Measurements from ENCODE around the gene GALNT18.
"Not testable (repeated sequence)": the region's sequence is repeated elsewhere in the genome, so short reads cannot be mapped to it uniquely, and the experiment has no call there.

The GALNT18 gene

DNA sequence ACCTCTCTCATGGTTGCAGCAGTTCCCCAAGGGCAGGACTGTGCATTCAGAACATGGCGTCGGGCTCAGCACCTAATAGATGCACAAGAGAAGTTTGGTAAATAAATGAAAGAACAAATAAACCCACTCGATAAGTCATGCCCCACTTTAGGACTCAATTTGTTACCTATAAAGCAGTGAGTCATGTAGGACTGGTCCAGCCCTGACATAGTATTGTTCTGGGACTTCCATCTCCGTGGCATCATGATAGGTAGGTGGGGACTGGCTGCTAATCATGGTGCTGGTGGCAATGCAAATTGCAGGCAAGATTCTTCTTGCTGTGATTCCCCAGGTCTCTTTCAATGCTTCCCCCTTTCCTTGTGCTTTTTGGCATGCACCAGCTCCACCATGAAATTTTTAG is 150.6 kb downstream of the GALNT18 start:
- in situ Hi-C loops (cut with MboI; ENCODE audit: low sequenced_read_pairs): no loop called here

DNA sequence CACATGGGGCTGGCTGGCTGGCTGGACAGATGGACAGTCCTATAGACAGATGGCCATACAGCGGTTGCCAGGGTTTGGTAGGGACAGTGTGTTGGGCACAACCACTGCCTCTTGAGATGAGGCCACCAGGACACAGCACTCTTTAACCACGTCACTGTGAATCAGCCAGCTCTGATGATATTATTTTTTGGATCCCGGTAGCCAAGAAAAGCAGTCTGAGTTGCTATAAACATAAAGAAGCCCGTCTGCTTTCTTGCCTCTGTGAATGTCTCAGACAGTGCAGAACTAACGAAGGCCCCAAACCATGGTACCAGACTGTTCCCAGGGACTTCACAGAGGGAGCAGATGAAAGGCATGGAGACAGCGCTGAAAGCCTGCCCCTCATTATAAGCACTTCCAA is 152.9 kb downstream of the GALNT18 start:
- in situ Hi-C loops (cut with MboI; ENCODE audit: low sequenced_read_pairs): no loop called here

DNA sequence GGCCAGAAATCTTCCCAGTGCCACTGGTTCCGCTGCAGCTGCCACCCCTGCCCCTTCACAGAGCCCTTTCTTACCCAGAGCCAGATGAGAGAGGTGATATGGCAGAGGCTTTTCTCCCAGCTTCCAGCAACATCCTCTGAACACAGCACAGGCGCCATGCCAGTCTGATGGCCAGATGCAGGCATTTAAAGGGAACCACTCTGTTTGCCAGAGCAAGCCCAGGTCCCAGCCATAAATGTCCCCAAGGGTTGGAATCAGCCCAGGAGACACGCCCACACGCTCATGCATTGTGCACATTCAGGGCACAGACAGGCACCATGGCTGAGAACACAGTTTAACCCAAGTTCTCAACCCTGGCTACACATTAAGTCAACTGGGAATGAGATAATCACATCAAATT is 154.5 kb downstream of the GALNT18 start:
- in situ Hi-C loops (cut with MboI; ENCODE audit: low sequenced_read_pairs): no loop called here

DNA sequence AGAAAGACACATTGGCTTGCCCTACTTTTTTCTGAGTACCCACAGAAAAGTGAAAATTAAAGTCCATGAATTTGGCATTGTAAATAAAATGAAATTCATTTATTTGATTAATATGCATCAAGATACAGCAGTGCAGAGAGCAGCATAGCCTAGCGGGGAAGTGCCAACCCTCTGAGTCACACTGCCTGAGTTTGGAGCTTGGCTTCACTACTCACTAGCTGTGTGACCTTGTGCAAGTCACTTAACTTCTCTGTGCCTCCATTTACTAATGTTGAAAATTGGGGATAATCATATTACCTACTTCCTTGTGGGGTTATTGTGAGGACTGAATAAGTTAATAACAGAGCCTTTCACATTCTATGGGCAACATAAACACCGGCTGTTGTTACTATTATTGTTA is 157.2 kb downstream of the GALNT18 start:
- in situ Hi-C loops (cut with MboI; ENCODE audit: low sequenced_read_pairs): no loop called here

DNA sequence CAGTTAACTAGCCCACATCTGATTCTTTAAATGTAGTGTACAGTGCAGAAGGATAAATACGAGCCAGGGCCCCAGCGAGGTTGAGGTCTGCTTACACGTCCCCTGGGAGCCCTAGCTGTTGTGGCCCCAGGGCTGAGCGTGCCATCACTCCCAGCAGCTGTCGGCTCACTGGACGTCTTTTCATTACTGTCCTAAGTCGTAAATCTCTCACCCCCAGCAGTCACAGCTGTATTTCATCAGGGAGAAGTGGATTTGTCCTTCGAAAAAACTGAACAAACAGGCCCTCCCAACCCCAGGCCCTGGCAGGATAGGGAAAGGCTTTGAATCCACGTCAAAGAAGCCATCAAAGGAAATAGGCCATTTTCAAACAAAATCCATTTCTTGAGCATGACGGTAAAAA is 158.4 kb downstream of the GALNT18 start:
- in situ Hi-C loops (cut with MboI; ENCODE audit: low sequenced_read_pairs): no loop called here

DNA sequence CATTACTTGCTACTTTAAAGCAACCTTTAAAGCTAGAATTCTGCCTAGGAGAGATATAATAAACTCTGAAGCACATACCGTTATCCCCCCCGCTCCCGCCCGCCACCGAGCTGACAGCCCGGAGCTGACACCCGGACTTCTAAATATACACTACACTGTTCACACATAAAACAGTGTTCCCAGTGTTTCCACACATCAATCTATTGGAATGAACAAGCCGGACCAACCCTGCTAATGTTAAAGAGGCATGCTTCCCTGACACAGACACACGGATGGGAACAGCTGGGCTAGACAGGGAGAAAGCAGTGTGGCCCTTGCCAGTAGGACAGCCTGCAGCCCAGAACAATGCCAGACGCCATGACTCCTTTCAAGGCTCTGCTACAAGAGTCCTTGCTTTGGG is 160.3 kb downstream of the GALNT18 start:
- in situ Hi-C loops (cut with MboI; ENCODE audit: low sequenced_read_pairs): no loop called here

DNA sequence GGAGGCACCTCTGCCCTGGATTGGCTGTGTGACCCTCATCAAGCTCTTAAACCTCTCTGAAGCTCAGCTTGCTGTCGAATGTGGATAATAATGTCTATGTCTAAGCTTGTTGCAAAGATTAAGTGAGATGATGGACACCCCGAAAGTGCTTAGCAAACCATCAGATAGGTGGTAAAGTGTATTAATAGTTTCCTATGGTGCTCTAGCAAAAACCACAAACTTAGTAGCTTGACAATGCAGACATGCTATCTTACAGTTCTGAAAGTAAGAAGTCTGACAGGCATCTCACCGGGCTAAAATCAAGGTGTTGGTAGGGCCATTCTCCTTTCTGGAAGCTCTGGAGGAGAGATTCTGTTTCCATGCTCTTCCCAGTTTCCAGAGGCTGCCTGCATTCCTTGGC is 162.2 kb downstream of the GALNT18 start:
- in situ Hi-C loops (cut with MboI; ENCODE audit: low sequenced_read_pairs): no loop called here

DNA sequence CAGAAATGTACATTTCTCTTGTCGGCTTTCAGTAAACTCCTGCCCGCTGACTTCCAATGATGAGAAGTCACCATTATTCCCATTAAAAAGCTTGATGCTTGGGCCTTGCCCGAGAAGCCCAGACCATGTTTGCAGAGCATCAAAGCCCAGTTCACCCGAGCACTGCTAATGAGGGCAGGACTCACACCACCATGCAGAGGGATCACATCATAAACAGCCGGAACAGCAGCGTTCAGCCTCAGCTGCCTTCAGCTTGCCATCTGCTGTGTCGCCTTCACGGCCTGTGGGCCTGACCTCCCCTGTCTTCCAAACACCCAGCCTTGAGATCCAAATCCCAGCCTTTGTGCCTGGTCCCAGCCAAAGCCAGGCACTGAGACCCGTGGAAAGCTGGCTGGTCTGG is 163.3 kb downstream of the GALNT18 start:
- in situ Hi-C loops (cut with MboI; ENCODE audit: low sequenced_read_pairs): no loop called here

DNA sequence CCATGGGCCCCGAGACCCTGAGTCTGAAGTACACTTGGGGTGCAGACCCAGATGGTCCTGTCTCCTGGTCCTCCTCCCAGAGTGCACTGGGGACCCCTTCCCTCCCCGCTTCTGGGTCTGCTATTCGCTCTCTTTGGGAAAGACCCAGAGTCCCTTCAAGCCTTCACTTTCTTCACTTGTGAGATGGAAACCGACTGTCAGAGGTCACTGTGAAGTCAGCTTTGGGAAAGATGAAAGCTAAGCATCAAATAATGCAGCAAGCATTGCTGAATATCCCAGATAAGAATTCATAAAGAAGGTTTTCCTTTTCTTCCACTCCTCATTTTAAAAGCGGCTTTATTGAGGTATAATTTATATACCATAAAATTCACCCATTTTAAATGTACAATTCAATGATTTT is 163.8 kb downstream of the GALNT18 start:
- in situ Hi-C loops (cut with MboI; ENCODE audit: low sequenced_read_pairs): no loop called here

DNA sequence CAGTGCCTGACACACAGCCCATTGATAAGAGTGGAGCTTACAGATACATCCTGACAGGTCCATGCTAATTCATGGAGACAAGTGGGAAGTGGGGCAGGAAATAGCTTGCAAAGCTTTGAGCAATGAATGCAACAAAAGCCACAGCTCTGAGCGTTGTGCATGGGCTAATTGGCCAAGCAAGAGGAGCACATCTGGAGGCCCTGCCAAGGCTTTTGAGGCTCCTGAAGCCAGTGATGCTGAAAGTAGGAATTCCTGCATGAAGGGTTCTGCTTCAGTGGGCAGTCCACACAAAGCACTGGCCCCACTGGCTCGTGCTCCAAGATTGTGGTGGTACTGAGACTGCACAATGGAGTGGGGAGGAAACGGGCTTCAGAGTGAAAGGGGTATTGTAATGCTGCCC is 164.9 kb downstream of the GALNT18 start:
- in situ Hi-C loops (cut with MboI; ENCODE audit: low sequenced_read_pairs): no loop called here

DNA sequence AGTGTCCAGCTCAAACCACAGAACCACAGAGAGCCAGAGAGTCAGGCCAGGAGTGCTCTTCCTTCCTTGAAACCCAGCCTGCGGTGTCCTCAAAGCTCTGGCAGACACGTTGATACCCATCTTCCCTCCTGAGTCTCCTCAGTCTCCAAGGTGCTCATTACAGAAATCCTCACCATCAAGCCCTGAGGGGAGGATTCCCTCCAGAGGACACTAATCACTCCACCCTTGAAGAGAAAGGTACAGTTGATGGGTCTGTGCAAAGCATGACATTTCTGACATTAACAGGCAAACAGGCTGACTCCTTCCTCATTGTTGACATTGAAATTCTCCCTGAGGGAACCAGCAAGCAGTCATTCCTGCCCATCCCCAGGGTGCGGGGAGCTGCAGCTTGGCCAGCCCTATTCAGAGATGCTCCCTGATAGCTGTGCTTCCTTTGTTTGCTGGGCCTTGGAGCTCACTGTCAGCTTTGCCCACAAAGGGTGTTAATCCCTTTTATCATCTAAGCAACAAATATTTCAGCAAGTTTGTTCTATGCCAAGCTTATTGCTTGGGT is 167.1 kb downstream of the GALNT18 start:
- in situ Hi-C loops (cut with MboI; ENCODE audit: low sequenced_read_pairs): no loop called here

DNA sequence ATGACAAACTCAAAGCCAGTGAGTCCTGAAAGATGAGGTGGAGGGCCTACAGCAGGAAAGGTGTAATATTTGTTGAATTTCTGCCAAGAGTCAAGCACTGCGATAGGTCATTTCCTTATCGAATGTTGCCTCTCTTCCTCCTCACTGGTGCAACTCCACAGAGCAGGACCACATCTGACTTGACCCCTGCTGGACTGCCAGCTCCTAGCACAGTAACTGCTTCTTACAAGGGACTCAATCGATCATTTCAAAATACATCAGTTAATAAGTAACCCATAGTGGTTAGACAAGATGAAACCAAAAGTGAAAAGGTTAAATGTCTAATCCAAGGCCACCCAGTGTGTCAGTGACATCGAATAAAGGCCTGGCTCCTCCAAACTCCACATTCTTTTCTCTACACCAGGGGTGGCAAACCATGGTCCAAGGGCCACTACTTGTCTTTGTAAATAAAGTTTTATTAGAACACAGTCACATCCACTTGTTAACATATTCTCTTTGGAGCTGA is 170.3 kb downstream of the GALNT18 start:
- in situ Hi-C loops (cut with MboI; ENCODE audit: low sequenced_read_pairs): no loop called here

DNA sequence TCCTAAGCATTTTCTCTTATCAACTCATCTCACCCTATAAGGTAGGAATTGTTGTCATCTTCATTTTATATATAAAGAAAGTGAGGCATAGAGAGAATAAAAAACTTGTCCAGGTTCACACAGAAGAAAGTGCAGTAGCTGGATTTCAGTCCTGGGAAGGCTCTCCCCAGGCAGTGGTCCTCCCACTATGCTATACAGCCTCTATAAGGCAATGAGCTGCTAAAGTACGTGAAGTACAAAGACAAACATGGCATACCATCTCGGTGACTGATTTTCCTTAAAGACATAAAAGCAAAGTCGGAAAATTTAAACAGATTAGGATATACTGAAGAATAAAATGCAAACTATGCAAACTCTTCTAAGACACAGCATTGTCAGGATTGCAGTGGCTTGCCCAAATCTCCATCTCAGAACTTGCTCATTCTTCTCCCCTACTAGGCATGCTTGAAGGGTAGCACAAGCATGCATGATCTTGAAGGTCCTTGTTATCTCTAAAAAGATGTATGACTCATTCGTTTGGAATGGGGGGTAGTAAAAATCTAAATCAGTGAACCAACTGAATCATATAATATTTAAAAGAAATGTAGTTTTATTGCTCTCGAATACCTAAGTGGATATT is 171.0 kb downstream of the GALNT18 start:
- in situ Hi-C loops (cut with MboI; ENCODE audit: low sequenced_read_pairs): no loop called here

DNA sequence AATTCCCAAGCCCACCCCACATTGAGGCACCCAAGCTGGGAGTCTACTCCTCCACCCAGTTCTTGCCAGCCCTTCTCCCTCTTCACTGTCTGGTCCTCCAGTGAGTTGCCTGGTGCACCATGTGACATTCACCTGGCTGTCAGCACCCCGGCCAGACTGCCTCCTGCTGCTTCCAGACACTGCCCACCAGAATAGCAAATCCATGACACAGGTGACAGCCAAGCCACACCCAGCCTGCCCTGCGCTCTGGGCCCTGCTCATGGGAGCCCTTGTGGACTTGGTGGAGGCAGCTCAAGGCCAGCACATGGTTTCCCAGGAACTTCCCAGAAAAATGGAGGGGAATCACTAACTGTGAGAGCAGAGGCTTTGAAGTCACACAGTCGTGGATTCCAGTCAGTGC is 172.5 kb downstream of the GALNT18 start:
- in situ Hi-C loops (cut with MboI; ENCODE audit: low sequenced_read_pairs): no loop called here

DNA sequence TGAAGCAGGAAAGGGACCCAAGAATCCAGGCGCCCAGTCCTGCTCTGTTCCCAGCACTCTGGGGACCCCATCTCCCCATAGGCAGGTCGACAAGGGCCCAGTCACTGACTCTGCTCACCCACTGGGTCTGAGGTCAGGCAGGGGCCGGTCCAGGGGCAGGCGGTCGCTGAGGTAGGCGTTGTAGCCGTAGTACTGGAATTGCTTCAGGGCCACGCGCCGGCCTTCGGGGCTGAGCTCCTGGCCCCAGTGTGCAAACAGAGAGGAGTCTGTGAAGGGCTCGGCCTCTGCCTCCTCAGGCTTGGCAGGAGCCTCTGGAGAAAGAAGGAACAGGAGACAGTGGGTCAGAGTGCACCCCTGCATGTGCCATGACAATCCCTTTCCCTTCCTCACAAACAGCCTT is 173.2 kb downstream of the GALNT18 start:
- in situ Hi-C loops (cut with MboI; ENCODE audit: low sequenced_read_pairs): no loop called here

DNA sequence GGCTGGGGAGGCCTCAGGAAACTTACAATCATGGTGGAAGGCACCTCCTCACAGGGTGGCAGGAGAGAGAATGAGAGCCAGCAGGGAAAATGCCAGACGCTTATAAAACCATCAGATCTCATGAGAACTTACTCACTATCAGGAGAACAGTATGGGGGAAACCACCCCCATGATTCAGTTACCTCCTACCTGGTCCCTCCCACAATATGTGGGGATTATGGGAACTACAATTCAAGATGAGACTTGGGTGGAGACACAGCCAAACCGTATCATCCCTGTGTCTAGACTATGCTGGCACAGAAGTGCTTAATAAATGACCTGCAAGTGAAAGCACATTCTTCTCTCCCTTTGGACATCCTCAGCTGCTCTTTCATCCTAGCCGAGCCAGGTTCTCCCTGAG is 174.2 kb downstream of the GALNT18 start:
- in situ Hi-C loops (cut with MboI; ENCODE audit: low sequenced_read_pairs): not testable (repeated sequence)

DNA sequence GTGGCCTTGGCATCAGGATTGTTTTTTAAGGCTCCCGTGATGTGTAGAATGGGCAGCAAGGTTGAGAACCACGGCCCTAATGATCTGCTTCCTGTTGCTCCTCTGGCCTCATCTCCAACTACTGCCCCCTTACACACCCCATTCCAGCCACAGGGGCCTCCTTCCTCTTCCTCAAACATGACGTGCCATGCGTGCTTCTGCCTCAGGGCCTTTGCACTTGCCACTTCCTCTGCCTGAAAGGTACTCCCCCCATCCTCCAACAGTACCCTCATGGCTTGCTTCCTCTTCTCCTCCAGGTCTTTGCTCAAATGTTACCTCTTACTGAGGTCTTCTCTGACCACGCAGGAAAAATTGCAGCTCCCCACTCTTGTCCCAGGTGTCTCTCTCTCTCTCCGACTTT is 174.8 kb downstream of the GALNT18 start:
- in situ Hi-C loops (cut with MboI; ENCODE audit: low sequenced_read_pairs): no loop called here

DNA sequence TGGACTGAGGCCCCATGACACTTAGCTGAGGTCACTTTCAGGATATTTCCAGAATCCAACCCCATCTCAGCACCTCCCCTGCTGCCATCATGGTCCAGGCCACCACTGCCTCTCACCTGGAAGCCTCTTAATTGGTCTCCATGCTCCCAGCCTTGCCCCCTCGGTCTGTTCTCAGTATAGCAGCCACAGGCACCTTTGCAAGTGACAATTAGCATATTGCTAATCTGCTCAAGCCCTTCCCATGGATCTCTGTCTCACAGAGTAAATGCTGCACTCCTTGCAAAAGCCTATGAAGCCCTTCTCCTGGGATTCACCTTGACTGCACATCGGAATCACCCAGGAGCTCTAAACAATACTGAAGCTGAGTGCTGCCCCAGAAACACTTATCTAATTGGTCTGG is 175.2 kb downstream of the GALNT18 start:
- in situ Hi-C loops (cut with MboI; ENCODE audit: low sequenced_read_pairs): no loop called here

DNA sequence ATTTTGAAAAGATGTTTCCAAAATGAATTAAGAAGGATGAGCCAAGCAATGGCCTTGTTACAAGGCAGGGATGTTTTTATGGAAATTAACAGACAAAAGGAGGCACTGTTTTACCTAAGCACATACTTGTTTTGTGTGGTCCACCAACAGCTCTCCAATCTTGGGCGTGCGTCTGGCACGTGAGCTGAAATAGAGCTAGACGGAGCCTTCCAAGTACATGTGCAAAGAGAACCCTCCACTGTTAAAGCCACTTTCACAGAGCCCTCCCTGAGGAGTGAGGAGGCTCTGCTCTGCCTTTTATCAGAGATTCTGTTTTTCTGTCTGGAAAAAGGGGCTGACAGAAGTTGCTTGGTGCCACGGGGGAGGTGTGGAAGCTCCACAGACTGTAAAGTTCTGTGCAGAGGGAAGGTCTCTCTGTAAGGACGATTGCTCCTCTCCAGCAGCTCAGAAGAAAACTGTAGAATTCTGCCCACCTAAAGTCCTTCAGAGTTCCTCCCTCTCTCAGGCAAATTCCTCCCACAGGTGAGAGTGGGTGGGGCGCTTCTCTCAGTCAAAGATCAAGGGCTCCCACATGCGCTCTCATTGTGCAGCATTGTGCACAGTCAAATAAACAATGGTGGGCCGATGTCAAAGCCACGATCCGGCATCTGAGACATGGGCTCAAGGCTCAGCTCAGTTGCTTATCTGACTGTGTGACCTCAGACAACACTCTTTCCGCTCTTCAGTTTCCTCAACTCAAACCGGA is 176.2 kb downstream of the GALNT18 start:
- in situ Hi-C loops (cut with MboI; ENCODE audit: low sequenced_read_pairs): no loop called here

DNA sequence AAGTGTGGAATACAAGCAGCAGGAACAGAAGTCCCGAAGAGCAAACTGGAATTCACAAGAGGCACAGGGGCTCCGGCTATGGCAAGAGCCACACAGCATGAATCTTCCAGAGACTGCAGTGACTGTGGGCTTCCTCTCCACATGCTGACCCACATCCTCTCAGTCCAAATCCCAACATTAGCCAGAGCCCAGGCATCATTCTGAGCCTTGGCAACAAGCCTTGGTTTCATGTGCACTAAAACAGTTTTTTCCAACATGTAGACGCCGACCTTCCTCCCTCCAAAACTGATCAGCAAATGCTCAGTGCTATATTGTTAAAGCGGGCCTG is 177.0 kb downstream of the GALNT18 start:
- in situ Hi-C loops (cut with MboI; ENCODE audit: low sequenced_read_pairs): no loop called here

DNA sequence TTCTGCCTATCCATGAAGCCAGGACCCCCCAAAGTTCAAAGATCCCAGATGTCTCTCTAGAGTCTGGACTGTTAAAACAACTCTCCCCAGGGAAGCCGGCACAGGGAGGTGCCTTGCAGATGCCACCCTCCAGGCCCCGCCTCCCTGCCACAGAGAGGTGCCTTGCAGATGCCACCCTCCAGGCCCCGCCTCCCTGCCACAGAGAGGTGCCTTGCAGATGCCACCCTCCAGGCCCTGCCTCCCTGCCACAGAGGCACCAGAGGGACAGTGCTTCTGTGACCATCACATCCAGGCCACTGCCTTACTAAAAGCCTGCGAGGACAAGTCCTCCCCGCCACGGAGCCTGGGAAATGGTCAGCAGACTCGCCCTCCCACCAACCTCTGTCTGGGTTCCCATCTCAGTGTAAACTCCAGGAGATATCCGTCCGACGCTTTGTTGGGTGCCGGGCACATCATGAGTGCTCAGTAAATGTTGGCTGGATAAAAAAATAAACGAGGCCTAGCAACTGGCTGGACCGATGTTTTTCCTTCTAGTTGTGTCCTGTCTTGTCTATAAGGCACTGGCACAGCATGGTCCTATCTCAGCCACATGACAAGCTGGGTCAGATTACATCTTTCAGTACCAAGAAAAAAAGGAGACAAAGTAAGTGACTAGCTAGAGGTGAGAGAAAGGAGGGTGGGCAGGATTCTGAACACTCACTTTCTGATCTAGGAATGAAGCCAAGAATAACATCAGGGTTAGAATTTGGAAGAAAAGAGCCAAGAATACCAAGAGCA is 177.6 kb downstream of the GALNT18 start:
- in situ Hi-C loops (cut with MboI; ENCODE audit: low sequenced_read_pairs): no loop called here

DNA sequence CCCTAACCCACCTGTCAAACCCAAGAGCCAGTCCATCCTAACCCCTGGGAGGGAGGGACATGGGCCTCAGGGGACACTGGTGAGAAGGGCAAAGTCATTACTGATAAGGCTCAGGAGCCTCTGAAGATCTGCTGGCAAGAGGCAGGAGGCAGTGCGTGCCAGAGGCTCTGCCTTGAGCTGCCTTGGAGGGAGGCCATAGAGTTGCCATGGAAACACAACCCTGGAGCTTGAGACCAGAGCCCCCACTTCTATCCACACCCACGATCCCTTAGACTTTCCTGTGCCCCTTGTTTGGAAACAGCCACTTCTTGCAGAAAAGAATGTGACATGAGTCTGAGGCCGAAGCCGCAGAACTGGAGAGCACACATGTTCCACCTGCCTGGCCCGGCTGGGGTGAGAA is 179.0 kb downstream of the GALNT18 start:
- in situ Hi-C loops (cut with MboI; ENCODE audit: low sequenced_read_pairs): no loop called here
